C4-2B (cell line): Measurements from ENCODE around the gene TMEM11.

Source experiments
- H3K27ac ChIP-seq: fragments of 450-650 bp; 2 replicates; pipeline ENCODE4 v1.5.1; 2017
- ZFX ChIP-seq: fragments of 450-650 bp; IDR thresholded peaks from 2 replicates; pipeline ENCODE4 v1.6.1; 2017
- TF ChIP-seq, protein P1 (sequence below): fragments of 450-650 bp; conservative IDR thresholded peaks from 2 replicates; pipeline ENCODE4 v1.5.1; 2017; ENCODE audit warnings: mild to moderate bottlenecking

TMEM11 gene

DNA sequence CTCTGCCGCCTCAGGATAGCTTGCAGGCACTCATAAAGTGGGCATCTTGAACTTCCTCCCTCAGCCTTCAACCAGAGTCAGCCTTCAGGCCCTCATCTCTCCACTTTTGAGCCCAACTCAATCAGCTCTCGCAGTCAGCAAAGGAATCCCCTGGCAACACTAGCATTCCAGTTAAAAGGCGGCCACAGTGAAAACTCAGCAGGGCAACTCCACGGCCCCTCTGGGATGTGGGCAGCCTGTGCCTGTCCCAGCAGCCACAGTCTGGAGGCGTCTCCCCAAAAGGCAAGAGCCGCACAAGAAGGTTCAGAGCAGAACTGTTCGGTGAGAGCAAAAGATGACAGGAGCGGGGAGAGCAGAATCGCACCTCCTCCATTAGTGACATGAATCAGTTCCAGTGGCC, 9.0 kb downstream of the TMEM11 start:
- TF ChIP-seq, protein P1, sequence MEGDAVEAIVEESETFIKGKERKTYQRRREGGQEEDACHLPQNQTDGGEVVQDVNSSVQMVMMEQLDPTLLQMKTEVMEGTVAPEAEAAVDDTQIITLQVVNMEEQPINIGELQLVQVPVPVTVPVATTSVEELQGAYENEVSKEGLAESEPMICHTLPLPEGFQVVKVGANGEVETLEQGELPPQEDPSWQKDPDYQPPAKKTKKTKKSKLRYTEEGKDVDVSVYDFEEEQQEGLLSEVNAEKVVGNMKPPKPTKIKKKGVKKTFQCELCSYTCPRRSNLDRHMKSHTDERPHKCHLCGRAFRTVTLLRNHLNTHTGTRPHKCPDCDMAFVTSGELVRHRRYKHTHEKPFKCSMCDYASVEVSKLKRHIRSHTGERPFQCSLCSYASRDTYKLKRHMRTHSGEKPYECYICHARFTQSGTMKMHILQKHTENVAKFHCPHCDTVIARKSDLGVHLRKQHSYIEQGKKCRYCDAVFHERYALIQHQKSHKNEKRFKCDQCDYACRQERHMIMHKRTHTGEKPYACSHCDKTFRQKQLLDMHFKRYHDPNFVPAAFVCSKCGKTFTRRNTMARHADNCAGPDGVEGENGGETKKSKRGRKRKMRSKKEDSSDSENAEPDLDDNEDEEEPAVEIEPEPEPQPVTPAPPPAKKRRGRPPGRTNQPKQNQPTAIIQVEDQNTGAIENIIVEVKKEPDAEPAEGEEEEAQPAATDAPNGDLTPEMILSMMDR, result no peak
- no peak for TF ChIP-seq ZFX
- no peak overlapping the region for H3K27ac ChIP-seq

DNA sequence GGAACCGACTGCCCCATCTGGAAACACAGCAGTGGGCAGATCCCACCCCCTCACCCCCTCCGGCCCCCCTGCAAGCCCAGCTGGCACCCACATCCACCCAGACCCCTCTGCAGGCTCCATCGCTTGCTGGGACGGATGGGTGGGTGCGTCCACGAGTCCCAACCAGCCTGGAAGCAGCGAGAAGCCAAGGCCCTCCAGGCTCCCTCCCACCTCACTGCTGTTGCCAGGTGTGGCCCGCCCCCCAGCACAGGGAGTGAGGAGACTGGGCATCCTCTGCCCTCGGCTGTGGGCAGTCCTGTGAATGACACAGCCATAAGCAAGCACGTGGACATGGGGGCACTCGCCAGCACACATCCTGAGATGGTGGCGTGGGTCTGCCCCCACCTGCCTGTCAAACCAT, 11.4 kb downstream of the TMEM11 start:
- TF ChIP-seq, protein P1, result no peak
- TF ChIP-seq ZFX, result no peak
- no peak overlapping the region for H3K27ac ChIP-seq

DNA sequence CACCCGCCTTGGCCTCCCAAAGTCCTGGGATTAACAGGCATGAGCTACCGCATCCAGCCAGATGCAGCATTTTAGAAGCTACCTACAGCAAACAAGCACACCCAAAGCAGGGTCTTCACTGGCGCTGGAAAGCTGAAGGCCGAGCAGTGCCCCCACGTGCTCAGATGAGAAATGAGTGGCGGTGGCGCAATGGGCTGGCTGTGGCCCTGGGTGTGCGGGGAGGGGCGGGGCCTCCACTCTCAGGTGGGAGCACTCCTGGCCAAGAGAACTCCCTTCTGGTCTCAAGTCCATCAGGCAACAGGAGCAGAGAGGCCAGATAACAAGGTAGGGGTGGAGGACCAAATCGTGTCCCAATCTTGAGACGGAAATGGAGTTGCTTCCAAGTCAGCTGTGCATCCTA, 12.1 kb downstream of the TMEM11 start:
- TF ChIP-seq, protein P1, result no peak
- no peak for TF ChIP-seq ZFX
- H3K27ac ChIP-seq, result peak overlapping the region; percentile 64

DNA sequence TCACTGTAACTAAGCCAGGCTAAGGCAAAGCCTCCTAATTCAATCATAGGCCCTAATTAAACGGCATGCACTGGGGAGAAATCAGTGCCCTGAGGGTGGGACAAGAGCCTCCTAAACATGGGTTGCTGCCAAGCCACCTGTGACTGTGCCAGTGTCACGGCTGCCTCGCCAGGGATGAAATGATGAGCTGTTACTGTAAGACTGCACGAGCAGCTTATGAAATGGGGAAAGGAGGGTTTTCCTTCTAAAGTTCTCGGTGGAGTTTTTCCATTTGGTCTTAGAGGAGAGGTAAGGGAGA, 12.7 kb downstream of the TMEM11 start:
- TF ChIP-seq, protein P1, result no peak
- TF ChIP-seq ZFX, result no peak
- H3K27ac ChIP-seq, result peak overlapping the region; percentile 64

DNA sequence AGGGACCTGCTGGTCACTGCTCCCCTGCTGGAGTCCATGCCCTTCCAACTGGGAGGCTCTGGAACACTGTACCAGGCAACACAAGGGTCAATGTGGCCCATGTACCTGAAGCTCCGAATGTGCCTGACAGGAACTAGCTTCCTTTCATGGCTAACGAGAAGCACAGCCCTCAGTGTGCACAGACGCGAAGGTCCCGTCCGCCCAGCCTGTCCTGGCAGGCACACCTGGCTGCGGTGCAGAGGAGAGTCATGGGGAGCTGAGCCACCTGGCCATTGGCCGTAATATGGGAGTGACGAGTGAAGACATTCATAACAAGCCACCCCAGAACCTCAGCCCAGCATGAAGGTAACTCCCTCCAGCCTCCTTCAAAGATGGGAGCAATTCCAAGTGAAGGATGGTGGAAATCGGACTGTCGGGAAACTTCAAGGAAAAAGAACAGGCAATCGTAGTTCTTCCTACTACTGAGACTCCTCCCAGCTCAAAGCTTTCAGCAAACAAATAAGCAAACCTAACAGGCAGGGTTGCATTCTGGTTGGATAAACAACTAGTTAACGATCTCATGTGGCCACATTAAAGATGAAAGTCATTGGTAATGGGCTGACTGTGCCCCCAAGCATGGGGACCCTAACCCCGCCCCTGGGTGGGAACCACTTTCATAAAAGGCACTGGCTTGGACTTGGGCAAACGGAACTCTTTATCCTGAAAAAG, 13.2 kb downstream of the TMEM11 start:
- H3K27ac ChIP-seq, result peak overlapping the region; percentile 64
- TF ChIP-seq ZFX, result no peak
- TF ChIP-seq, protein P1, result no peak

DNA sequence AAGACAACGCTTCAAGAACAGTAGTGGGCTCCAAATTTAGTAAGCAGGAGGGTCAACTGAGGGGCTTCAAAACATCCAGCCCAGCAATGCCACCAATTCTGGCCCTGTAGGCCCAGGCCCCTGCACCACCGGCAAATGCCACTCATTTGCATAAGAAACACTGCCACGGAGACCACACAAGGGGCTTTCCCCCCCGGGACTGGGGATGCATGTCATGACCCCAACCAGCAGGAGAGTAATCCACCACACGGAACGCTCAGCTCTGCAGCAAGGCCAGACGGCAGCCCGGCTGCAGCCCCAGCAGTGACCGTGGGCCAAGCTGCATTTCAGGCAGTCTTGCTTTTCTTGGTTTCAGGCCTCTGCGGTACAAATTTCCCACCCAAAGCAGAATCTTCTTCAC, 14.1 kb downstream of the TMEM11 start:
- H3K27ac ChIP-seq, result peak overlapping the region; percentile 64

DNA sequence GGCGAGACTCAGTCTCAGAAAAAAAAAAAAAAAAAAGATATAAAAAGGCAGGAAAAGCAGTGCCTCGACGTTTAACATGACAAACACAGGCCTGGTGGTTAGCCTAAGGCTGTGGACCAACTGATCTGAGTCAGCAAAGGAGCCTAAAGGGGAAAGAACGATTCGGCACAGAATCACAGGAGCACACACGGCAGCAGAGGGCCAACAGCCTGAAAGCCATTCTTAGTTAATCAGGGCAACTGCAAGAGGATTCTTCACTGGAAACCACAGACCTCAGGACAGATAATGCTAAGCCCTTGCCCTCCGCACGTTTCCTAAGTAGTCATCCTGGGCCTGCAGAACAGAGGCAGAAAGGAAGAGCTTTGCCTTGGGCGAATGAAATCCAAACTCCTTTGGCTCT, 14.7 kb downstream of the TMEM11 start:
- no peak overlapping the region; the same call in 1 of the 2 replicates for H3K27ac ChIP-seq
- TF ChIP-seq, protein P1, result no peak
- no peak for TF ChIP-seq ZFX

More for the DNA sequence above, 14.1 kb downstream of the TMEM11 start:
- TF ChIP-seq, protein P1, result no peak
- no peak for TF ChIP-seq ZFX
